ENCODE measurements around the gene OR3A3. TPM values are rescaled to one million over a fixed set of nuclear protein-coding genes. Genes with fewer than 3 reads are reported as not detected.

The OR3A3 gene
- 0.12 TPM in 1 of 2 replicates, not detected in the other for total RNA-seq

GRCh38 chr17:3411070-3411469 is at the start of gene OR3A3:
TSS of gene OR3A3 (plus strand) at chr17:3411370.

GRCh38 chr17:3385869-3386816 is 25.0 kb upstream of the OR3A3 start, which contains the start of gene OR3A2:
TSS of gene OR3A2 (minus strand) at chr17:3386308.

GRCh38 chr17:3398310-3398709 is 12.9 kb upstream of the OR3A3 start, which contains the start of gene OR1E1:
TSS of gene OR1E1 (minus strand) at chr17:3398410. CDS start at chr17:3398410, 0 bp downstream.

GRCh38 chr17:3433741-3434140 is 22.6 kb downstream of the OR3A3 start, which contains the start of gene OR1E2:
TSS of gene OR1E2 (minus strand) at chr17:3433841. CDS start at chr17:3433841, 0 bp downstream.

GRCh38 chr17:3471599-3471998 is 60.4 kb downstream of the OR3A3 start, which contains the start of gene SPATA22:
TSS of gene SPATA22 (minus strand) at chr17:3471819. CDS start at chr17:3469325, 2,494 bp downstream.

Other genes with a start within 250 kb of the OR3A3 start
- not detected in 2 replicates for gene OR1A2, start 213.9 kb upstream of the OR3A3 start, total RNA-seq
- gene OR1A1, start 203.7 kb upstream of the OR3A3 start, total RNA-seq, result not detected in 2 replicates
- gene OR3A1, start 113.0 kb upstream of the OR3A3 start, total RNA-seq, result not detected in 2 replicates
- 0.70 TPM in 1 of 2 replicates, not detected in the other for gene OR3A2, start 25.1 kb upstream of the OR3A3 start, total RNA-seq
- gene OR1E1, start 13.0 kb upstream of the OR3A3 start, total RNA-seq, result not detected in 2 replicates
- gene OR1E2, start 22.5 kb downstream of the OR3A3 start, total RNA-seq, result not detected in 2 replicates
- 1.0 and 2.7 TPM in 2 replicates for gene SPATA22, start 60.4 kb downstream of the OR3A3 start, total RNA-seq
- gene ASPA, start 64.6 kb downstream of the OR3A3 start, total RNA-seq, result 0.85 and 1.4 TPM in 2 replicates
- gene TRPV3, start 146.4 kb downstream of the OR3A3 start, total RNA-seq, result 1.2 and 1.5 TPM in 2 replicates
- gene TRPV1, start 198.0 kb downstream of the OR3A3 start, total RNA-seq, result 1.1 and 1.2 TPM in 2 replicates
- gene SHPK, start 224.9 kb downstream of the OR3A3 start, total RNA-seq, result 4.6 and 9.2 TPM in 2 replicates
- gene CTNS, start 225.4 kb downstream of the OR3A3 start, total RNA-seq, result 15.2 and 18.7 TPM in 2 replicates